RCC 7860 (cell line): Measurements from ENCODE around the gene RSPH1.
A peak's percentile ranks its signal among the peaks of the same experiment; 100 is the strongest.

Experiments used
- DNase-seq: peaks from one replicate; pipeline ENCODE4 v3.0.0-alpha.2; 2015; ENCODE audit warnings: low spot score
- FAIRE-seq: peaks from 2 replicates; lab custom pipeline; 2012; peaks lifted over from hg19 to GRCh38; lab: Jason Lieb, UNC

Gene RSPH1

GRCh38 chr21:42452401-42453223 is 43.4 kb downstream of the RSPH1 start:
- FAIRE-seq, result no peak

GRCh38 chr21:42451941-42452340 is 44.1 kb downstream of the RSPH1 start:
- FAIRE-seq, result no peak

More at GRCh38 chr21:42452401-42453223, 43.4 kb downstream of the RSPH1 start:
- DNase-seq, result no peak

GRCh38 chr21:42448686-42449085 is 47.3 kb downstream of the RSPH1 start:
- no peak for FAIRE-seq

More at GRCh38 chr21:42451941-42452340, 44.1 kb downstream of the RSPH1 start:
- no peak for DNase-seq

GRCh38 chr21:42447732-42448131 is 48.3 kb downstream of the RSPH1 start:
- FAIRE-seq (no peak), DNase-seq (no peak)

More at GRCh38 chr21:42448686-42449085, 47.3 kb downstream of the RSPH1 start:
- no peak for DNase-seq

- no peak for DNase-seq
- no peak for FAIRE-seq
Observed at GRCh38 chr21:42447182-42447581, 48.8 kb downstream of the RSPH1 start.

GRCh38 chr21:42446531-42446930 is 49.5 kb downstream of the RSPH1 start:
- no peak for DNase-seq
- no peak for FAIRE-seq

- FAIRE-seq, result no peak
- no peak for DNase-seq
Observed at GRCh38 chr21:42445311-42445710, 50.7 kb downstream of the RSPH1 start.

- FAIRE-seq, result no peak
Observed at GRCh38 chr21:42444745-42445059, 51.3 kb downstream of the RSPH1 start.

GRCh38 chr21:42443876-42444744 is 51.9 kb downstream of the RSPH1 start:
- FAIRE-seq (no peak), DNase-seq (no peak)

More at GRCh38 chr21:42444745-42445059, 51.3 kb downstream of the RSPH1 start:
- DNase-seq, result no peak

GRCh38 chr21:42443181-42443785 is 52.7 kb downstream of the RSPH1 start:
- FAIRE-seq (no peak), DNase-seq (no peak)

GRCh38 chr21:42441963-42442362 is 54.1 kb downstream of the RSPH1 start:
- FAIRE-seq, result no peak

GRCh38 chr21:42440187-42440792 is 55.7 kb downstream of the RSPH1 start:
- FAIRE-seq (no peak), DNase-seq (no peak)

More at GRCh38 chr21:42441963-42442362, 54.1 kb downstream of the RSPH1 start:
- no peak for DNase-seq

- DNase-seq, result no peak
- FAIRE-seq, result no peak
Observed at GRCh38 chr21:42439284-42440186, 56.5 kb downstream of the RSPH1 start.

GRCh38 chr21:42438316-42439205 is 57.5 kb downstream of the RSPH1 start:
- no peak for FAIRE-seq

GRCh38 chr21:42437786-42438185 is 58.2 kb downstream of the RSPH1 start:
- DNase-seq, result no peak
- FAIRE-seq, result no peak

More at GRCh38 chr21:42438316-42439205, 57.5 kb downstream of the RSPH1 start:
- no peak for DNase-seq

GRCh38 chr21:42436914-42437313 is 59.1 kb downstream of the RSPH1 start:
- no peak for DNase-seq
- no peak for FAIRE-seq

- DNase-seq (no peak), FAIRE-seq (no peak)
Observed at GRCh38 chr21:42435833-42436232, 60.2 kb downstream of the RSPH1 start.

GRCh38 chr21:42435401-42435800 is 60.6 kb downstream of the RSPH1 start:
- peak; percentile 40 for FAIRE-seq
- DNase-seq, result no peak

GRCh38 chr21:42434884-42435283 is 61.1 kb downstream of the RSPH1 start:
- FAIRE-seq (no peak), DNase-seq (no peak)
